ENCODE results near the gene MARK4. TPM values are rescaled to one million over a fixed set of nuclear protein-coding genes. Genes with fewer than 3 reads are reported as not detected.
A peak's percentile ranks its signal among the peaks of the same experiment; 100 is the strongest.

The MARK4 gene
- total and polyA plus RNA-seq, 10 donors: 6.5 to 45.8 (median 26.3) TPM

- DNase-seq: no peak
- no peak overlapping the region for H3K4me3 ChIP-seq
- peaks cover 0 to 41% (median 0%) of the 10 kb centered on the region in 6 donors for H3K36me3 ChIP-seq
- intact Hi-C loops (cut with DNase I; ENCODE audit: low total_unique reads): no loop called here
- H3K27me3 ChIP-seq (replicated peaks in 1 of 7): no peaks in the 10 kb centered on the region
- no peak overlapping the region for H3K27ac ChIP-seq
- H3K9me3 ChIP-seq: no peaks in the 10 kb centered on the region
- peaks cover 0 to 35% (median 16%) of the 10 kb centered on the region in 6 donors for H3K4me1 ChIP-seq
- TF ChIP-seq POLR2AphosphoS5 (IDR thresholded peaks at IDR 0.05) (no peak), POLR2A (IDR thresholded peaks at IDR 0.05) (no peak), CTCF (IDR thresholded peaks at IDR 0.05 in 8 of 11, conservative IDR thresholded peaks at IDR 0.05 in 3 of 11) (no peak)
- WGBS, 5 donors: 91 to 95% (median 95%) methylated on average over 11 to 19 of the region's 19 CpGs
Observed at GRCh38 chr19:45258862-45259261, 7.8 kb downstream of the MARK4 start.

GRCh38 chr19:45262570-45262969 lies 11.5 kb downstream of the MARK4 start:
- TF ChIP-seq POLR2A (IDR thresholded peaks at IDR 0.05): no peak
- no peak for TF ChIP-seq POLR2AphosphoS5 (IDR thresholded peaks at IDR 0.05)
- TF ChIP-seq CTCF (IDR thresholded peaks at IDR 0.05 in 8 of 11, conservative IDR thresholded peaks at IDR 0.05 in 3 of 11): no peak
- intact Hi-C loops (cut with DNase I; ENCODE audit: low total_unique reads): no loop called here
- Histone ChIP-seq H3K4me1 (no peaks in the 10 kb centered on the region), H3K9me3 (no peaks in the 10 kb centered on the region), H3K36me3 (peaks cover 0 to 78% (median 6%) of the 10 kb centered on the region in 6 donors), H3K27me3 (replicated peaks in 1 of 7) (no peaks in the 10 kb centered on the region), H3K27ac (no peak overlapping the region), H3K4me3 (no peak overlapping the region)
- WGBS, 5 donors: 88 to 97% (median 91%) methylated on average over 5 to 6 of the region's 6 CpGs
- DNase-seq: no peak

GRCh38 chr19:45263013-45263412 lies 11.9 kb downstream of the MARK4 start:
- Histone ChIP-seq H3K9me3 (no peaks in the 10 kb centered on the region), H3K27ac (no peak overlapping the region), H3K36me3 (peaks cover 0 to 82% (median 6%) of the 10 kb centered on the region in 6 donors), H3K27me3 (replicated peaks in 1 of 7) (no peaks in the 10 kb centered on the region), H3K4me1 (no peaks in the 10 kb centered on the region), H3K4me3 (no peak overlapping the region)
- 90 to 95% (median 93%) methylated on average over 7 to 11 of the region's 11 CpGs for WGBS, 5 donors
- no peak for DNase-seq
- TF ChIP-seq POLR2A (IDR thresholded peaks at IDR 0.05) (no peak), POLR2AphosphoS5 (IDR thresholded peaks at IDR 0.05) (no peak), CTCF (IDR thresholded peaks at IDR 0.05 in 8 of 11, conservative IDR thresholded peaks at IDR 0.05 in 3 of 11) (no peak)
- intact Hi-C loops (cut with DNase I; ENCODE audit: low total_unique reads): no loop called here

- 91 to 96% (median 92%) methylated on average over 19 of the region's 19 CpGs for WGBS, 5 donors
- H3K27me3 ChIP-seq (replicated peaks in 1 of 7): no peaks in the 10 kb centered on the region
- H3K9me3 ChIP-seq: no peaks in the 10 kb centered on the region
- no peak overlapping the region for H3K4me3 ChIP-seq
- DNase-seq: no peak
- H3K36me3 ChIP-seq: peaks cover 0 to 84% (median 11%) of the 10 kb centered on the region in 6 donors
- no peak overlapping the region for H3K27ac ChIP-seq
- intact Hi-C loops (cut with DNase I; ENCODE audit: low total_unique reads): no loop called here
- no peaks in the 10 kb centered on the region for H3K4me1 ChIP-seq
- TF ChIP-seq CTCF (IDR thresholded peaks at IDR 0.05 in 8 of 11, conservative IDR thresholded peaks at IDR 0.05 in 3 of 11) (no peak), POLR2A (IDR thresholded peaks at IDR 0.05) (no peak), POLR2AphosphoS5 (IDR thresholded peaks at IDR 0.05) (peak in 1 of 3 donors; percentile 16)
Observed at GRCh38 chr19:45264781-45265317, 13.8 kb downstream of the MARK4 start.

Data from spleen (tissue), 11 donors.